ENCODE measurements around the gene HOMER2. TPM values are rescaled to one million over a fixed set of nuclear protein-coding genes. Genes with fewer than 3 reads are reported as not detected.

The HOMER2 gene
- polyA plus RNA-seq, 3 donors = 0.92 to 2.4 (median 1.6) TPM

DNA sequence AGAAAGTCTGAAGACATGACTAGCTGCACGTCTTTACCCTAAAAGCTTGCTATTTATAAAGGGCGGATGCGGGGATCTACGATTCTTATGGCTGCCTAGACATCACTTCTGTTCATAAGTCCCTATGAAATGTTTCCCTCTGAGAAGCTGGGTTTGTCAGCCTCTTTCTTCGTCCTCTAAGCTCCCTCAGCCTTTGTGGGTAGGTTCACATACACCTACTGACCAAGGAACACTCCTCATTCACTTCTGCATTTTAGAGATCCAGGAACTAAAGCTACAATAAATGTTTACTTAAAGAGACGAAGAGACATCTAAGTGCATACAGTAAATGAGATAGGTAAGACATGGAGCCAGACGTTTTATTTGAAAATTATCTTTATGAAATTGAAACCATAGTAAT is 16.8 kb upstream of the HOMER2 start:
- Histone ChIP-seq H3K79me2 (ENCODE audit: insufficient read depth, low read length) (no peaks in the 10 kb centered on the region), H3K36me3 (replicated peaks in 1 of 2; ENCODE audit: control insufficient read depth in 1 of 2, insufficient read depth in 2 of 2, low read length in 2 of 2) (no peaks in the 10 kb centered on the region)
- TF ChIP-seq CTCF (IDR thresholded peaks at IDR 0.05) = no peak

GRCh38 chr15:82968066-82968465 is 15.5 kb upstream of the HOMER2 start:
- Histone ChIP-seq H3K27ac (ENCODE audit: low read depth in 1 of 2, low read length in 2 of 2) (no peak overlapping the region), H3K4me2 (replicated peaks; ENCODE audit: extremely low read depth, low read length, poor library complexity, severe bottlenecking) (no peak overlapping the region), H3K9ac (ENCODE audit: insufficient read depth, low read length, poor library complexity, severe bottlenecking) (no peak overlapping the region), H3K9me3 (replicated peaks in 1 of 2; ENCODE audit: control insufficient read depth in 1 of 2, insufficient read depth in 1 of 2, low read length in 2 of 2) (no peaks in the 10 kb centered on the region), H4K20me1 (ENCODE audit: insufficient read depth, low read length) (no peaks in the 10 kb centered on the region), H3K4me3 (replicated peaks in 1 of 3; ENCODE audit: low read depth in 2 of 3, low read length in 3 of 3) (no peak overlapping the region), H2AFZ (ENCODE audit: insufficient read depth, low read depth, low read length, poor library complexity, severe bottlenecking) (no peak overlapping the region), H3K4me1 (ENCODE audit: control insufficient read depth in 1 of 2, insufficient read depth in 2 of 2, low read length in 2 of 2) (peaks cover 5 to 7% of the 10 kb centered on the region in 2 donors), H3K27me3 (ENCODE audit: control insufficient read depth in 2 of 2, insufficient read depth in 2 of 2, low read length in 2 of 2) (no peaks in the 10 kb centered on the region), H3K79me2 (ENCODE audit: insufficient read depth, low read length) (no peaks in the 10 kb centered on the region), H3K36me3 (replicated peaks in 1 of 2; ENCODE audit: control insufficient read depth in 1 of 2, insufficient read depth in 2 of 2, low read length in 2 of 2) (no peaks in the 10 kb centered on the region)
- Mint-ChIP-seq H3K4me3 (no peak overlapping the region), H3K27me3 (ENCODE audit: low read depth in 3 of 3) (peaks cover 0 to 3% (median 2%) of the 10 kb centered on the region in 3 donors), H3K4me1 (peaks cover 21% of the 10 kb centered on the region), H3K27ac (no peak overlapping the region), H3K9me3 (no peaks in the 10 kb centered on the region), H3K36me3 (no peaks in the 10 kb centered on the region)
- no peak for TF ChIP-seq CTCF (IDR thresholded peaks at IDR 0.05)
- 0% methylated on average over 3 of the region's 4 CpGs for WGBS (ENCODE audit: insufficient coverage)
- DNase-seq = peak in 2 of 3 donors; percentile 43 to 49
- intact Hi-C loops (cut with micrococcal nuclease) = loop anchor here in 1 of 2 donors (10.0 kb wide), 1 partner anchor 53 kb away; no protein-coding TSS in a partner anchor

More for the DNA sequence above, 16.8 kb upstream of the HOMER2 start:
- Histone ChIP-seq H3K27me3 (ENCODE audit: control insufficient read depth in 2 of 2, insufficient read depth in 2 of 2, low read length in 2 of 2) (no peaks in the 10 kb centered on the region), H3K9ac (ENCODE audit: insufficient read depth, low read length, poor library complexity, severe bottlenecking) (no peak overlapping the region), H3K4me2 (replicated peaks; ENCODE audit: extremely low read depth, low read length, poor library complexity, severe bottlenecking) (no peak overlapping the region), H2AFZ (ENCODE audit: insufficient read depth, low read depth, low read length, poor library complexity, severe bottlenecking) (no peak overlapping the region), H3K27ac (ENCODE audit: low read depth in 1 of 2, low read length in 2 of 2) (no peak overlapping the region), H3K4me3 (replicated peaks in 1 of 3; ENCODE audit: low read depth in 2 of 3, low read length in 3 of 3) (no peak overlapping the region), H3K4me1 (ENCODE audit: control insufficient read depth in 1 of 2, insufficient read depth in 2 of 2, low read length in 2 of 2) (peaks cover 5 to 7% of the 10 kb centered on the region in 2 donors), H3K9me3 (replicated peaks in 1 of 2; ENCODE audit: control insufficient read depth in 1 of 2, insufficient read depth in 1 of 2, low read length in 2 of 2) (no peaks in the 10 kb centered on the region), H4K20me1 (ENCODE audit: insufficient read depth, low read length) (no peaks in the 10 kb centered on the region)
- WGBS (ENCODE audit: insufficient coverage) = 100% methylated on average over 3 of the region's 7 CpGs
- H3K4me1 Mint-ChIP-seq = peaks cover 21% of the 10 kb centered on the region
- no peak overlapping the region for H3K27ac Mint-ChIP-seq
- intact Hi-C loops (cut with micrococcal nuclease) = loop anchor here in 1 of 2 donors (10.0 kb wide), 1 partner anchor 55 kb away; no protein-coding TSS in a partner anchor
- H3K27me3 Mint-ChIP-seq (ENCODE audit: low read depth in 3 of 3) = peaks cover 0 to 3% (median 2%) of the 10 kb centered on the region in 3 donors
- H3K36me3 Mint-ChIP-seq = peaks cover 0 to 4% of the 10 kb centered on the region in 2 donors
- no peak overlapping the region for H3K4me3 Mint-ChIP-seq
- DNase-seq = no peak
- H3K9me3 Mint-ChIP-seq = no peaks in the 10 kb centered on the region

Measured in CD14-positive monocyte (primary cell).